Measurements from ENCODE around the gene IGF1R. TPM values are rescaled to one million over a fixed set of nuclear protein-coding genes. Genes with fewer than 3 reads are reported as not detected.

IGF1R gene
- total and polyA plus RNA-seq, 3 experiments from 2014 or later = 2.1 to 11.3 (median 10.9) TPM

GRCh38 chr15:98969126-98969735, 320.9 kb downstream of the IGF1R start:
- Histone ChIP-seq H3K27me3 (ENCODE audit: insufficient read depth, low read length, poor library complexity, severe bottlenecking) (no peaks in the 10 kb centered on the region), H3K27ac (ENCODE audit: low read depth, low read length) (no peak overlapping the region), H3K9me3 (ENCODE audit: low read length) (no peaks in the 10 kb centered on the region), H3K4me1 (ENCODE audit: insufficient read depth, low read length) (no peaks in the 10 kb centered on the region), H3K36me3 (ENCODE audit: insufficient read depth, low read length) (no peaks in the 10 kb centered on the region), H3K4me3 (ENCODE audit: low read length) (no peak overlapping the region)
- Mint-ChIP-seq H3K27ac (no peak overlapping the region), H3K36me3 (peaks cover 0 to 2% (median 0%) of the 10 kb centered on the region in 3 donors), H3K9me3 (peaks cover 0 to 5% (median 0%) of the 10 kb centered on the region in 5 donors), H3K4me3 (no peak overlapping the region), H3K27me3 (peaks cover 5 to 6% of the 10 kb centered on the region in 2 donors), H3K4me1 (no peaks in the 10 kb centered on the region)
- no peak for DNase-seq
- POLR2A ChIA-PET = no interaction called here
- CTCF ChIA-PET = no interaction called here

- no peaks in the 10 kb centered on the region for H3K4me1 Mint-ChIP-seq
- H3K27me3 ChIP-seq (ENCODE audit: insufficient read depth, low read length, poor library complexity, severe bottlenecking) = no peaks in the 10 kb centered on the region
- peaks cover 0 to 5% (median 0%) of the 10 kb centered on the region in 5 donors for H3K9me3 Mint-ChIP-seq
- peaks cover 5 to 6% of the 10 kb centered on the region in 2 donors for H3K27me3 Mint-ChIP-seq
- no peak overlapping the region for H3K27ac ChIP-seq (ENCODE audit: low read depth, low read length)
- no peak for DNase-seq
- no peak overlapping the region for H3K4me3 ChIP-seq (ENCODE audit: low read length)
- H3K27ac Mint-ChIP-seq = no peak overlapping the region
- POLR2A ChIA-PET = no interaction called here
- H3K4me1 ChIP-seq (ENCODE audit: insufficient read depth, low read length) = no peaks in the 10 kb centered on the region
- no peaks in the 10 kb centered on the region for H3K36me3 ChIP-seq (ENCODE audit: insufficient read depth, low read length)
- CTCF ChIA-PET = no interaction called here
- no peak overlapping the region for H3K4me3 Mint-ChIP-seq
- peaks cover 0 to 2% (median 0%) of the 10 kb centered on the region in 3 donors for H3K36me3 Mint-ChIP-seq
- no peaks in the 10 kb centered on the region for H3K9me3 ChIP-seq (ENCODE audit: low read length)
Measured at GRCh38 chr15:98970799-98971198, 322.5 kb downstream of the IGF1R start.

GRCh38 chr15:98976500-98976899, 328.2 kb downstream of the IGF1R start:
- no peaks in the 10 kb centered on the region for H3K36me3 Mint-ChIP-seq
- no peaks in the 10 kb centered on the region for H3K36me3 ChIP-seq (ENCODE audit: insufficient read depth, low read length)
- ChIA-PET CTCF (no interaction called here), POLR2A (no interaction called here)
- peaks cover 0 to 2% of the 10 kb centered on the region in 2 donors for H3K27me3 Mint-ChIP-seq
- H3K27me3 ChIP-seq (ENCODE audit: insufficient read depth, low read length, poor library complexity, severe bottlenecking) = no peaks in the 10 kb centered on the region
- H3K4me3 Mint-ChIP-seq = no peak overlapping the region
- H3K9me3 Mint-ChIP-seq = peaks cover 0 to 3% (median 0%) of the 10 kb centered on the region in 5 donors
- no peaks in the 10 kb centered on the region for H3K4me1 ChIP-seq (ENCODE audit: insufficient read depth, low read length)
- no peak overlapping the region for H3K4me3 ChIP-seq (ENCODE audit: low read length)
- peak overlapping the region in 1 of 8 donors; percentile 14 for H3K27ac Mint-ChIP-seq
- no peaks in the 10 kb centered on the region for H3K9me3 ChIP-seq (ENCODE audit: low read length)
- H3K27ac ChIP-seq (ENCODE audit: low read depth, low read length) = no peak overlapping the region
- DNase-seq = no peak
- no peaks in the 10 kb centered on the region for H3K4me1 Mint-ChIP-seq

DNA sequence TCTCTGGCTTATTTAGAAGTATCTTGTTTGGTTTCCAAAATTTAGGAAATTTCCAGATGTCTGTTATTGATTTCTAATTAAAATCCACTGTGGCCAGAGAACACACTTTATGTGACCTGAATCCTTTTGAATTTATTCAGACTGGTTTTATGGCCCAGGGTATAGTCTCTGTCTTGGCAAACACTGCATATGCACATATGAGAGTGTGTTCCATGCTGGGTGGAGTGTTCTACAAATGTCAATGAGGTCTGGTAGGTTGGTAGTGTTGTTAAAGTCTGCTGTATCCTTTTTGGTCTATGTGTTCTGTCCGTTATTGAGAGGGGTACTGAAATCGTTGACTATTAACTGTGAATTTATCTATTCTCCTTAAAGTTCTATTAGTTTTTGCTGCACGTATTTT, 329.1 kb downstream of the IGF1R start:
- Mint-ChIP-seq H3K9me3 (peaks cover 0 to 3% (median 0%) of the 10 kb centered on the region in 5 donors), H3K4me1 (no peaks in the 10 kb centered on the region), H3K27me3 (peaks cover 0 to 2% of the 10 kb centered on the region in 2 donors), H3K36me3 (no peaks in the 10 kb centered on the region), H3K4me3 (no peak overlapping the region), H3K27ac (no peak overlapping the region)
- Histone ChIP-seq H3K4me1 (ENCODE audit: insufficient read depth, low read length) (no peaks in the 10 kb centered on the region), H3K9me3 (ENCODE audit: low read length) (no peaks in the 10 kb centered on the region), H3K36me3 (ENCODE audit: insufficient read depth, low read length) (no peaks in the 10 kb centered on the region), H3K27ac (ENCODE audit: low read depth, low read length) (no peak overlapping the region), H3K4me3 (ENCODE audit: low read length) (no peak overlapping the region), H3K27me3 (ENCODE audit: insufficient read depth, low read length, poor library complexity, severe bottlenecking) (no peaks in the 10 kb centered on the region)
- ChIA-PET POLR2A (no interaction called here), CTCF (no interaction called here)
- DNase-seq = no peak

DNA sequence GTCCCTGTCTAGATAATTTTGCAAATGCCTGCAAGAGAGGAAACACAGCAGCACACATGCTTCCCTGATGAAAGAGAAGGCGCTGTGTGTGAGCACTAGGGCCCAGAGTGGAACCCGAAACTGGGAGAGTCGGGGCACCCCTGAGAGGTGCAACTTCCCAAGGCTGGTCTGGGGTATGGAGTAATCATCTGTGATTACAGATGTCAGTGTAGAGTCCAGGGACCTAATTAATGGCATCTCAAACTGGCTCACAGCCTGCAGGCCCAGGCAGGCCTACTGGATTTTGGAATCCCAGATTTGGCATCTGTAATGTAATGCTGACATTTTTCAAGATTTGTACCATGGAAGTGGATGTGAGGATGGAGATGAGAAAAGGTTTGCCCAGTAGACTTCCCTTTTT, 329.8 kb downstream of the IGF1R start:
- H3K4me3 ChIP-seq (ENCODE audit: low read length) = no peak overlapping the region

DNA sequence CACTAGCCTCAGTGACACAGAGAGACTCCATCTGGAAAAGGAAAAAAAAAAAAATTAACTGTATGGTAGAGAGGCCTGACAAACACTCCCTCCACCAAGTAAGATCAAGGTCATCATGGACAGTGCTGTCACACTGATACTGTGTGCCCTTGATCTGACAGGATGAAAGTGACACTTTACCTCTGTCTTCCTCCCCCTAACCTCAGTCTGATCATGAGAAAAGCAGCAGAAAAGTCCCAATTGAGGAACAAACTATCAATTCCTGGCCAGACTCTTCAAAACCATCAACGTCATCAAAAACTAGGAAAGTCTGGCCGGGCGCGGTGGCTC, 332.5 kb downstream of the IGF1R start:
- Mint-ChIP-seq H3K9me3 (peaks cover under 1 to 4% (median 3%) of the 10 kb centered on the region in 5 donors), H3K27me3 (peaks cover 0 to 11% of the 10 kb centered on the region in 2 donors), H3K4me1 (no peaks in the 10 kb centered on the region), H3K4me3 (no peak overlapping the region), H3K27ac (no peak overlapping the region), H3K36me3 (no peaks in the 10 kb centered on the region)
- H3K27ac ChIP-seq (ENCODE audit: low read depth, low read length) = no peak overlapping the region
- no peak for DNase-seq
- no peaks in the 10 kb centered on the region for H3K27me3 ChIP-seq (ENCODE audit: insufficient read depth, low read length, poor library complexity, severe bottlenecking)
- no peaks in the 10 kb centered on the region for H3K36me3 ChIP-seq (ENCODE audit: insufficient read depth, low read length)
- peaks cover 1% of the 10 kb centered on the region for H3K9me3 ChIP-seq (ENCODE audit: low read length)
- CTCF ChIA-PET = no interaction called here
- no peak overlapping the region for H3K4me3 ChIP-seq (ENCODE audit: low read length)
- H3K4me1 ChIP-seq (ENCODE audit: insufficient read depth, low read length) = no peaks in the 10 kb centered on the region
- POLR2A ChIA-PET = no interaction called here

More for the DNA sequence above, 329.8 kb downstream of the IGF1R start:
- Mint-ChIP-seq H3K9me3 (peaks cover 0 to 3% (median 0%) of the 10 kb centered on the region in 5 donors), H3K4me3 (no peak overlapping the region), H3K36me3 (no peaks in the 10 kb centered on the region), H3K27me3 (peaks cover 0 to 2% of the 10 kb centered on the region in 2 donors), H3K27ac (no peak overlapping the region), H3K4me1 (no peaks in the 10 kb centered on the region)
- ChIA-PET POLR2A (no interaction called here), CTCF (no interaction called here)
- Histone ChIP-seq H3K27ac (ENCODE audit: low read depth, low read length) (no peak overlapping the region), H3K9me3 (ENCODE audit: low read length) (no peaks in the 10 kb centered on the region), H3K27me3 (ENCODE audit: insufficient read depth, low read length, poor library complexity, severe bottlenecking) (no peaks in the 10 kb centered on the region), H3K36me3 (ENCODE audit: insufficient read depth, low read length) (no peaks in the 10 kb centered on the region), H3K4me1 (ENCODE audit: insufficient read depth, low read length) (no peaks in the 10 kb centered on the region)
- no peak for DNase-seq

- peaks cover 7% of the 10 kb centered on the region for H3K9me3 ChIP-seq (ENCODE audit: low read length)
- no peak overlapping the region for H3K27ac Mint-ChIP-seq
- peaks cover 7 to 12% (median 10%) of the 10 kb centered on the region in 5 donors for H3K9me3 Mint-ChIP-seq
- peaks cover 0 to 3% (median 0%) of the 10 kb centered on the region in 3 donors for H3K36me3 Mint-ChIP-seq
- no peak overlapping the region for H3K27ac ChIP-seq (ENCODE audit: low read depth, low read length)
- no peak overlapping the region for H3K4me3 Mint-ChIP-seq
- no peaks in the 10 kb centered on the region for H3K4me1 ChIP-seq (ENCODE audit: insufficient read depth, low read length)
- DNase-seq = no peak
- H3K4me3 ChIP-seq (ENCODE audit: low read length) = no peak overlapping the region
- CTCF ChIA-PET = no interaction called here
- H3K27me3 Mint-ChIP-seq = peaks cover 3 to 17% of the 10 kb centered on the region in 2 donors
- POLR2A ChIA-PET = no interaction called here
- H3K4me1 Mint-ChIP-seq = no peaks in the 10 kb centered on the region
- H3K36me3 ChIP-seq (ENCODE audit: insufficient read depth, low read length) = no peaks in the 10 kb centered on the region
- no peaks in the 10 kb centered on the region for H3K27me3 ChIP-seq (ENCODE audit: insufficient read depth, low read length, poor library complexity, severe bottlenecking)
Measured at GRCh38 chr15:98981851-98982722, 333.7 kb downstream of the IGF1R start.

- no peaks in the 10 kb centered on the region for H3K36me3 ChIP-seq (ENCODE audit: insufficient read depth, low read length)
- CTCF ChIA-PET = no interaction called here
- H3K9me3 Mint-ChIP-seq = peaks cover 7 to 13% (median 10%) of the 10 kb centered on the region in 5 donors
- no peaks in the 10 kb centered on the region for H3K27me3 ChIP-seq (ENCODE audit: insufficient read depth, low read length, poor library complexity, severe bottlenecking)
- H3K4me3 ChIP-seq (ENCODE audit: low read length) = no peak overlapping the region
- peaks cover 0 to 3% (median 0%) of the 10 kb centered on the region in 3 donors for H3K36me3 Mint-ChIP-seq
- no peak for DNase-seq
- peaks cover 3 to 17% of the 10 kb centered on the region in 2 donors for H3K27me3 Mint-ChIP-seq
- no peak overlapping the region for H3K27ac Mint-ChIP-seq
- peaks cover 7% of the 10 kb centered on the region for H3K9me3 ChIP-seq (ENCODE audit: low read length)
- no peaks in the 10 kb centered on the region for H3K4me1 Mint-ChIP-seq
- H3K4me3 Mint-ChIP-seq = no peak overlapping the region
- POLR2A ChIA-PET = no interaction called here
- H3K4me1 ChIP-seq (ENCODE audit: insufficient read depth, low read length) = no peaks in the 10 kb centered on the region
- H3K27ac ChIP-seq (ENCODE audit: low read depth, low read length) = no peak overlapping the region
Measured at GRCh38 chr15:98983334-98983733, 335.0 kb downstream of the IGF1R start.

All from CD8-positive, alpha-beta memory T cell (primary cell).